Stimulated activated CD8-positive, alpha-beta memory T cell treated with anti-CD3 and anti-CD28 coated beads, Interleukin-15, amount 100 ng/mL, for 24 hours (primary cell): ENCODE results near the gene GFAP.
"Not testable (repeated sequence)": the region's sequence is repeated elsewhere in the genome, so short reads cannot be mapped to it uniquely, and the experiment has no call there.

Experiments used
- DNase-seq: peaks from one replicate; pipeline ENCODE4 v3.0.0-alpha.2; 2020; ENCODE audit warnings: low read depth

Gene GFAP

DNA sequence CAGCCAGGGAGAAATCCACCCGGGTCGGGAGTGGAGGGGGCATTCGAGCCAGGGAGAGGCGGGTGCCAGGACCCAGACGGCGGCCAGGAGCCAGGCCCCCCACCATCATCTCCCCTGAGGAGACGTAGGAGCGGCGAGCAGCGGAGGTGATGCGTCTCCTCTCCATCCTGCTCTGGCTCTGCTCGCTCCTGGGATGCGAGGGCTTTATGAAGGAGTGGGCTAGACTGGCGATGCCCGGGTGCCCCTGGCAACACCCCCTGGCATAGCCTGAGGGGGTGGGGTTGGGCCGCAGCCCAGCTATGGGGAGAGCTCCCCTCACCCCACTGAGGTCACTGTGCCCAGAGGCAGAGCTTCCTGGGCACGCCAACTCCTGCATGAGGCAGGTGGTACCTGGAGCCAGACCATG is at the start of gene GFAP:
Gene GFAP (minus strand): TSS at position 180 of the 406 bp plus-strand sequence. CDS start 14 bp downstream, at position 166.
- DNase-seq, result no peak

- DNase-seq, result no peak
Observed at GRCh38 chr17:44961921-44962350, 46.6 kb upstream of the GFAP start.

GRCh38 chr17:44960691-44961090 is 45.4 kb upstream of the GFAP start:
- DNase-seq, result no peak

- no peak for DNase-seq
Observed at GRCh38 chr17:44959821-44960531, 44.7 kb upstream of the GFAP start.

- DNase-seq, result no peak
Observed at GRCh38 chr17:44956998-44957981, 42.0 kb upstream of the GFAP start.

DNA sequence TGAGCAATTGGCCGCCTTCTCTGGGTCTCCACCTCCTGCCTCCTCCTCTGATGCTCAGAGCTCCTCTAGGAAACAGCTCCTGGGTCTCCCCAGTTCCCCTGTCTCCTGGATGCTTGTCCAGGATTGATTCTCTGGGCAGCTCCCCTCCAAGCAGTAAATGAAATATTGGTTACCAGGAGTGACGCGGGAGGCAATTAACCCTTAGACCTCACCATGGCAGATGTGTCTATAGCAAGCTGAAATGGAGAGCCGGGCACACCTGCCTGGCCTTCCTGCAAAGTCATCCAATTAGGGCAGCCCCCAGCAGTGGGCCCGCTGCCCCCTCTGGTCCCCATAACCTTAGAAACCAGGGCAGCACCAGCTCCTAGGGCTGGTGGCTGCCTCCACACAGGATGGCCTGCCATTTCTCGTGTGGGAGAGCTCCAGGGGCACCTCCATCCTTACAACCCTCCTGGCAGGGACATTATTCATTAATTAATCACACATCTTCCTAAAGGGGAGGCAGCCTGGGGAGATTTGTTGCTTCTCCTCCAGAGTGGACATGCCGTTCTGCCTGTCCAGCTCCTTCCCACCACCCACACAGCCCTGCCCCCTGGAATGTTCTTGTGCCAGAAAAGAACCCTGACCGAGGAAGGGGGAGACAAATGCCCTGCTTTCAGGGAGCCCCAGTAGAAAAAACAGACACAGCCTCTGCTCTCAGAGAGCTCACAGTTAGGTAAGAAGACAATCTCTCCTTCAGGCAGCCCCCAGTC is 40.5 kb upstream of the GFAP start:
- no peak for DNase-seq

DNA sequence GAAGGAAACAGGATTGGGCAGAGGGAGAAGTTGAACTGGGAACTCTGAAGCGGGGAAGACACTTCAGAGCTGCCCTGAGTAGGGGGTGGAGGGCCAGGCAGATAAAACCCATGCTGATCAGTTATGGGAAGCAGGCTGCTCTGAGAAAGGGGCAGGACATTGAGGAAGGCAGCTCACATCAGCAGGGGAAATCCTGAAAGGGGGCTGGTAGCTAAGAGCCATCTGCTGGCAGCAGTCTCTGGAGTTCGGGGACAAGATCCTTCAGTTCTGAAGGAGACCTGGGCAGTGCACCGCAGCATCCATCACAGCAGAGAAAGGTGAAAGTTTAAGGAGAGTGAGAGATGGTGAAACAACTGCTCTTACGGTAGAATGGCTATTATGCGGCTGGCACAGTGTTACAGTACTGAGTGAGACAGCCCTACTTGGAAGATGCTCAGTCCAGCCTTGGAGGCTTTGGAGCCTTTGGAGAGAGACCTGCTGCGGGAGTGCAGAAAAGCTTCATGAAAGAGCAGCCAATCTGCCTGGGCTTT is 37.7 kb upstream of the GFAP start:
- no peak for DNase-seq

DNA sequence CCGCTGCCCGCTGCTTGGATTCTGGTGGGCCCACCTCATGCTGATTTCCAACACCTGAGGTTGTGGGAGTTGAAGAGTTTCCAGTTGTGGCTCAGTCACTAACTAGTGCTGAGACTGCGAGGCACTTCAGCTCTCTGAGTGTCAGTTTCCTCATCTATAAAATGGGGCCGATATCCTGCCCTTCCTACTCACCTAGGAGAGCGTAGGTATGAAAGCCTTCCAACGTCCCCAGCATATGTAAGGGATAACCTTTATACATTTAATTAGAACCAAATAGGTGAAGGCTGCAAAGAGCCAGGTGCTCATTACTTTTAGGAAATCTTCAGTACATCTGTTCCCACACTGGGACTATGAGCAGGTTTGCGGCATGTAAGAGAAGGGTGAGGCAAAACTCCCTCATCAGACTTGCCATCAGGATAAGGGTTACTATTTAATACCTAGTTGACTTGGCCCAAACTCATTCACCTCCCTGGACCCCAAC is 33.1 kb upstream of the GFAP start:
- no peak for DNase-seq

DNA sequence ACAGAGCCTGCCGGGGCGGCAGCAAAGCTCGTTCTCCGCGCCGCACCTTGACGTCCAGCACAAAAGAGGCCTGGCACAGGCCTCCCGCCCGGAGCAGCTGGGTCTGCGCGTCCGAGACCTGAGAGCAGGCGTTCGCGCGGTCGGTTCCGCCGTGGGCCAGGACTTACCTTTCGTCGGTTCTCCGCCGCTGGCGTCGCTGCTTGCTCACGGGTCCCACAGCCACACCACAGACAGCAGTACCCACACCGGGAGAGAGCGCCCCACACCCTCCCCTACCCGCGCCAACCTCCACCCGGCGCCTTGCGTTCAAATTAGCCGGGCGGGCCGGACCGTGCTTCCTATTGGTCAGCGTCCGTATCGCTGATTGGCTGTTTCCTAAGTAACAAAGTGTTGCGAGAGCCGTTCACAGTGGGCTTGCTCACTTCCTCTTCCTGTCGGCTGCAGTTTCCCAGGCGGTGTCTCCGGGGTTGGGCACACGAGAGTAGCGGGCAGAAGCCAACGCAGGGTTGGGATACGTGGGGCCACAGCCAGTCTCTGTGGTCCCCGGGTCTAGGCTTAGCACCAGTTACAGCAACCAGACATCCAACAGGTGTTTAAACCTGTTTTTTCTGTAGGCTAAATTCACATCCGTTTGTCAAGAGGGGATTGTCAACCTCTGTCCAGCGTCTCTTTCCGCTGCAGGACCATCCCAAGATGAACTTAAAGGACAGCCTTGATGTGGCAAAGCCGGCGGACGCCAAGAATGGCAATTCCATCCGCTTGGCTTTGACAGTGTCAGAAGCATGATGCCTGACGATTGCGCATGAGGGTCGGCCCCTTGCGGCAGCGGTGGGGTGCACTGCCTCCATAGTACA is 32.4 kb upstream of the GFAP start, which contains the start of gene KIF18B:
Gene KIF18B (minus strand): TSS at position 313 of the 854 bp plus-strand sequence. CDS start 11,429 bp downstream, outside the sequence.
- DNase-seq, result peak; percentile 69

DNA sequence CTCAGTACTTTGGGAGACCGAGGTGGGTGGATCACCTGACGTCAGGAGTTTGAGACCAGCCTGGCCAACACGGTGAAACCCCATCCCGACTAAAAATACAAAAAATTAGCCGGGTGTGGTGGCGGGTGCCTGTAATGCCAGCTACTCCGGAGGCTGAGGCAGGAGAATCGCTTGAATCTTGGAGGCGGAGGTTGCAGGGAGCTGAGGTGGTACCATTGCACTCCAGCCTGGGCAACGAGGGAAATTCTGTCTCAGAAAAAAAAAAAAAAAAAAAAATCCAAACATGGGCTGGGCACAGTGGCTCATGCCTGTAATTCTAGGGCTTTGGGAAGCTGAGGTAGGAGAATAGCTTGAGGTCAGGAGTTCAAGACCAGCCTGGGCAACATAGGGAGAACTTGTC is 30.4 kb upstream of the GFAP start:
- not testable (repeated sequence) for DNase-seq

- DNase-seq, result no peak
Observed at GRCh38 chr17:44942456-44942855, 27.2 kb upstream of the GFAP start.

- DNase-seq, result no peak
Observed at GRCh38 chr17:44941712-44942331, 26.5 kb upstream of the GFAP start.

DNA sequence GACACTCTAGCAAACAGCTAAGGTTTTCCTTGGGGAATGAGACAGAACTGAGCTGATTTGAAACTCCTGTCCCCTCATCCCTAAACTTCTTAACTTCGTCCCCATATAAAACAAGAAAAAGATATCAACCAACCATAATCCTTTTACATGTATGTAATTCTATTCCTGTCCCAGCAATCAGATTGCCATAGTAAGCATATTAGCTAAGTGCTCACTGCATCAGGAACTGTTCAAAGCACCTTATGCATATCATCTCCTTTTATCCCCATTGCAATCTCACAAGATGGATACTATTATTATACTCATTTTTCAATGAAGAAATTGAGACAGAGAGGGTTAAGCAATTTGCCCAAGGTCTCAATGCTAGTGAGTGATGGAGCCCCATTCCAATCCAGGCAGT is 25.5 kb upstream of the GFAP start:
- no peak for DNase-seq

DNA sequence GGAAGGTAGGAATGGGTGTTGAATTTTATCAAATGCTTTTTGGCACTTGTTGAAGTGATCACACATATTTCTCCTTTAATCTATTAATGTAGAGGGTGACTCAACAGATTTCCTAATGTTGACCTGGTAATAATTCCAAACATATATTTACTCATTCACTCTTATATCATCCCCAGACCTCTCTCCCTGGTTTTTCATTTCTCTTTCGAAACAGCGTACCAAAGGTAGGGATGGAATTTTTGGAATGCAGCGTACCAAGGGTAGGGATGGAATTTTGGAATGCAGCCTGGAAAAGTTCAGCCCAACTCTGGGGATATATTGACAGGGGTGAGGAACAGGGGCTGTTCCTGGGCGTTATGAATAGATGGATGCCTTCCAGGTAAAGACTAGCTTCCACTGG is 25.0 kb upstream of the GFAP start:
- no peak for DNase-seq

GRCh38 chr17:44935116-44935515 is 19.8 kb upstream of the GFAP start:
- no peak for DNase-seq

- DNase-seq, result no peak
Observed at GRCh38 chr17:44934745-44935105, 19.4 kb upstream of the GFAP start.

GRCh38 chr17:44933824-44934744 is 18.8 kb upstream of the GFAP start:
- no peak for DNase-seq

DNA sequence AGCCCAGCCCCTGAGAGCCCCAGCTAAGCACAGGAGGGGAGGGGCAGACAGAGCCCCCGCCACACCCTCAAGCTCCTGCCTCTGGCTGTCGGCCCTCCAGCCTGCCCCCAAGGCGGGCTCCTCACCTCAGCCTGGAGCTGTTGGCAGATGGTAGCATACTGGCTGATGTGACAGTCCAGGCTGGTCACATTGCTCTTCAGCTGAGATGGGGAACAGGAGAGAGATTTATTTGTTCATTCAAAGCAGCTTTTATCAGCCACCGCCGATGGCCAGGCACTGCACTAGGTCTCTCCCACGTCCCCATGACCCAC is 17.4 kb upstream of the GFAP start:
- no peak for DNase-seq

DNA sequence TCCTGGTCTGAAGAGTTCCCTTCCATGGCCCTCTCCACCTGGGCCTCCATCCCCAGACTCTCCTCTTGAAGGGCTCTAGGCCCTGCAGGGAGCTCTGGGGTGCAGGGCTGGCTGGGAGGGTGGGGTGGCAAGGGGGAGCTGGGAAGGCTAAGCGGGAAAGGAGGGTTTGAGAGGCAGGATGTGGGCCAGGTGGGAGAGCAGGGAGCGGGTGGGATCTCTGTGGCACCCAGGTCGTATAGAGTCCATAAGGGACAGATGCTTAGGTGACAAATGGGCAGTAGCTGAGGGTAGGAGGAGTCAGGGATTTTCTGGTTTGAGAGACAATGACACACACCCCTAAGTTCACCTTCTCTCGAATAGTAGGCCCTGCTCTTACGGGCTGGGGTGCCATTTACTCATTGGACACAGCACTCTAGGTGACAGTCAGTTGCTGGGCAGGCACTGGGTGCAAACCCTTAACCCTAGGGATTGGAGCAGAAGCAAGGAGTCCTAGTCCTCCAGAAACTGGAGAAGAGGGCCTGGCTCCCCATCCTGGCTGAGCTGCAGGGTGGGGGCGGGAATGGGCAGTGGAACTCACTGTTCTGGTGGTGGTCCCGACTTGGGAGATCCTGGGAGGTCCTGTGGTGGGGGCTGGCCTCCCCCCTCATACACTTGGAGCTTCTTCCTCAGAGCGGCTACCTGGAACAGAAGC is 16.9 kb upstream of the GFAP start:
- no peak for DNase-seq
